DOHH2 (cell line): ENCODE data around the gene SIDT2.

ENCODE experiments used
- CTCF ChIP-seq: fragments of 200-600 bp; sonication (generic); IDR thresholded peaks from one replicate; pipeline ENCODE4 v1.5.1; 2014; ENCODE audit warnings: antibody characterized with exemption, mild to moderate bottlenecking, low read depth, low read length; ENCODE audit not compliant: poor library complexity, severe bottlenecking
- EZH2phosphoT487 ChIP-seq: fragments of 200-600 bp; sonication (generic); IDR thresholded peaks from 2 replicates; pipeline ENCODE4 v1.6.1; 2017; ENCODE audit warnings: borderline replicate concordance, mild to moderate bottlenecking, antibody characterized with exemption, low read length, moderate library complexity, mixed read lengths

GRCh38 chr11:117203069-117203407 is 24.5 kb downstream of the SIDT2 start:
- no peak for TF ChIP-seq CTCF
- no peak for TF ChIP-seq EZH2phosphoT487
